GM23338 (cell line): ENCODE measurements around the gene RAB25. TPM values are rescaled to one million over a fixed set of nuclear protein-coding genes. Genes with fewer than 3 reads are reported as not detected.

Source experiments
- polyA plus RNA-seq: library from polyadenylated mRNA; unstranded; fragments of >200 nt; fragmentation: Nextera tagmentation; extraction: Ambion mirVana; gene quantifications from 2 replicates; pipeline ENCODE4 v1.2.1, GENCODE V29; 2016
- total RNA-seq: library from RNA; depleted of rRNA; stranded (reverse); fragments of >200 nt; shearing (Covaris generic); gene quantifications from 2 replicates; pipeline ENCODE4 v1.2.3, GENCODE V29; 2014; rRNA removed

The RAB25 gene
- total and polyA plus RNA-seq, 2 experiments from 2014 or later, result 30.0 to 42.7 TPM

Other genes starting within 250 kb of the RAB25 start
- 37.6 and 45.2 TPM in 2 replicates for gene GON4L, start 203.9 kb upstream of the RAB25 start, total RNA-seq
- 85.7 and 93.1 TPM in 2 replicates for gene GON4L, start 203.9 kb upstream of the RAB25 start, polyA plus RNA-seq
- 15.9 and 17.4 TPM in 2 replicates for gene SYT11, start 201.6 kb upstream of the RAB25 start, total RNA-seq
- 3.9 and 4.7 TPM in 2 replicates for gene SYT11, start 201.6 kb upstream of the RAB25 start, polyA plus RNA-seq
- 15.8 and 24.4 TPM in 2 replicates for gene RIT1, start 149.8 kb upstream of the RAB25 start, total RNA-seq
- gene RIT1, start 149.8 kb upstream of the RAB25 start, polyA plus RNA-seq, result 19.3 and 21.5 TPM in 2 replicates
- gene KHDC4, start 126.7 kb upstream of the RAB25 start, total RNA-seq, result 56.0 and 57.7 TPM in 2 replicates
- gene KHDC4, start 126.7 kb upstream of the RAB25 start, polyA plus RNA-seq, result 41.2 and 47.1 TPM in 2 replicates
- not detected in 2 replicates for gene RXFP4, start 119.5 kb upstream of the RAB25 start, total RNA-seq
- gene RXFP4, start 119.5 kb upstream of the RAB25 start, polyA plus RNA-seq, result 0.23 TPM in 1 of 2 replicates, not detected in the other
- 64.0 and 87.6 TPM in 2 replicates for gene ARHGEF2, start 82.6 kb upstream of the RAB25 start, total RNA-seq
- 21.2 and 23.0 TPM in 2 replicates for gene ARHGEF2, start 82.6 kb upstream of the RAB25 start, polyA plus RNA-seq
- gene SSR2, start 40.2 kb upstream of the RAB25 start, total RNA-seq, result 270 and 291 TPM in 2 replicates
- gene SSR2, start 40.2 kb upstream of the RAB25 start, polyA plus RNA-seq, result 130 and 136 TPM in 2 replicates
- 28.4 and 30.5 TPM in 2 replicates for gene UBQLN4, start 7.4 kb upstream of the RAB25 start, total RNA-seq
- gene UBQLN4, start 7.4 kb upstream of the RAB25 start, polyA plus RNA-seq, result 10.0 and 11.2 TPM in 2 replicates
- gene LAMTOR2, start 6.4 kb upstream of the RAB25 start, total RNA-seq, result 35.2 and 67.3 TPM in 2 replicates
- 108 and 113 TPM in 2 replicates for gene LAMTOR2, start 6.4 kb upstream of the RAB25 start, polyA plus RNA-seq
- 31.5 and 38.1 TPM in 2 replicates for gene MEX3A, start 21.3 kb downstream of the RAB25 start, total RNA-seq
- gene MEX3A, start 21.3 kb downstream of the RAB25 start, polyA plus RNA-seq, result 18.5 and 19.7 TPM in 2 replicates
- 56.3 and 68.9 TPM in 2 replicates for gene LMNA, start 53.6 kb downstream of the RAB25 start, total RNA-seq
- 35.5 and 38.9 TPM in 2 replicates for gene LMNA, start 53.6 kb downstream of the RAB25 start, polyA plus RNA-seq
- gene SEMA4A, start 92.4 kb downstream of the RAB25 start, total RNA-seq, result 17.0 and 20.2 TPM in 2 replicates
- 5.5 and 5.6 TPM in 2 replicates for gene SEMA4A, start 92.4 kb downstream of the RAB25 start, polyA plus RNA-seq
- 19.9 and 25.1 TPM in 2 replicates for gene SLC25A44, start 132.9 kb downstream of the RAB25 start, total RNA-seq
- 7.0 and 7.6 TPM in 2 replicates for gene SLC25A44, start 132.9 kb downstream of the RAB25 start, polyA plus RNA-seq
- gene PMF1, start 151.8 kb downstream of the RAB25 start, total RNA-seq, result 86.1 and 112 TPM in 2 replicates
- 118 and 120 TPM in 2 replicates for gene PMF1, start 151.8 kb downstream of the RAB25 start, polyA plus RNA-seq
- gene BGLAP, start 181.0 kb downstream of the RAB25 start, total RNA-seq, result 0.42 and 2.7 TPM in 2 replicates
- 0.36 and 1.2 TPM in 2 replicates for gene BGLAP, start 181.0 kb downstream of the RAB25 start, polyA plus RNA-seq
- 3.3 and 4.2 TPM in 2 replicates for gene PAQR6, start 186.9 kb downstream of the RAB25 start, total RNA-seq
- gene PAQR6, start 186.9 kb downstream of the RAB25 start, polyA plus RNA-seq, result 2.4 and 2.6 TPM in 2 replicates
- 109 and 118 TPM in 2 replicates for gene SMG5, start 221.7 kb downstream of the RAB25 start, total RNA-seq
- 21.3 and 25.9 TPM in 2 replicates for gene SMG5, start 221.7 kb downstream of the RAB25 start, polyA plus RNA-seq
- gene TMEM79, start 223.2 kb downstream of the RAB25 start, total RNA-seq, result 0.66 and 0.97 TPM in 2 replicates
- gene TMEM79, start 223.2 kb downstream of the RAB25 start, polyA plus RNA-seq, result 1.3 and 1.5 TPM in 2 replicates
- 41.9 and 50.5 TPM in 2 replicates for gene GLMP, start 234.5 kb downstream of the RAB25 start, total RNA-seq
- gene GLMP, start 234.5 kb downstream of the RAB25 start, polyA plus RNA-seq, result 32.3 and 33.6 TPM in 2 replicates
- gene VHLL, start 238.1 kb downstream of the RAB25 start, total RNA-seq, result not detected in 2 replicates
- gene VHLL, start 238.1 kb downstream of the RAB25 start, polyA plus RNA-seq, result not detected in 2 replicates